Vagina (tissue), 2 donors: ENCODE results near the gene SLC35A5. TPM values are rescaled to one million over a fixed set of nuclear protein-coding genes. Genes with fewer than 3 reads are reported as not detected.

Source experiments
- DNase-seq, 2 donors: peaks; one replicate each; pipeline ENCODE4 v3.0.0-alpha.2; 2017; ENCODE audit errors: extremely low spot score in 2 of 2
- H3K27ac ChIP-seq: fragments of 200-600 bp; sonication (generic); one replicate; pipeline ENCODE4 v1.5.1; 2019
- H3K27me3 ChIP-seq: fragments of 200-600 bp; sonication (generic); one replicate; pipeline ENCODE4 v1.5.1; 2019
- H3K36me3 ChIP-seq, 2 donors: fragments of 200-600 bp; sonication (generic); one replicate each; pipeline ENCODE4 v1.5.1; 2017 to 2019
- H3K4me1 ChIP-seq: fragments of 200-600 bp; sonication (generic); one replicate; pipeline ENCODE4 v1.5.1; 2019
- H3K4me3 ChIP-seq, 2 donors: fragments of 200-600 bp; sonication (generic); 1 replicate in 1 of 2; 2 replicates in 1 of 2; pipeline ENCODE4 v1.5.1; 2016 to 2019
- H3K9me3 ChIP-seq: fragments of 200-600 bp; sonication (generic); one replicate; pipeline ENCODE4 v1.5.1; 2019
- POLR2A ChIP-seq, 2 donors: fragments of 450-650 bp; IDR thresholded peaks; one replicate each; pipeline ENCODE4 v1.6.1; 2017; ENCODE audit warnings: antibody characterized with exemption in 2 of 2, mild to moderate bottlenecking in 2 of 2, moderate library complexity in 2 of 2
- POLR2AphosphoS5 ChIP-seq, 2 donors: sonication (generic); formaldehyde crosslinking; IDR thresholded peaks; one replicate each; pipeline ENCODE4 v1.9.0; 2017; ENCODE audit warnings: antibody characterized with exemption in 2 of 2, mild to moderate bottlenecking in 2 of 2, low read depth in 1 of 2; ENCODE audit not compliant: insufficient read depth in 1 of 2
- intact Hi-C: fragments of 100-400 bp; cut with DNase I; formaldehyde crosslinking; loops from one replicate; pipeline ENCODE4 v1.15.1; 2023
- total RNA-seq: library from RNA; depleted of rRNA; stranded (reverse); fragments of >200 nt; gene quantifications from one replicate; pipeline ENCODE4 v1.2.3, GENCODE V29; 2016
- TF ChIP-seq, protein P1 (sequence below), 3 experiments: fragments of 450-650 bp in 2 of 3; fragments of 200-600 bp in 1 of 3; sonication (generic) in 1 of 3; IDR thresholded peaks; one replicate each; pipeline ENCODE4 v1.5.1; 2017 to 2019; ENCODE audit warnings: antibody characterized with exemption in 3 of 3, mild to moderate bottlenecking in 2 of 3, moderate library complexity in 2 of 3

The SLC35A5 gene
- total RNA-seq, 1 donor from 2014 or later, result 12.8 TPM

DNA sequence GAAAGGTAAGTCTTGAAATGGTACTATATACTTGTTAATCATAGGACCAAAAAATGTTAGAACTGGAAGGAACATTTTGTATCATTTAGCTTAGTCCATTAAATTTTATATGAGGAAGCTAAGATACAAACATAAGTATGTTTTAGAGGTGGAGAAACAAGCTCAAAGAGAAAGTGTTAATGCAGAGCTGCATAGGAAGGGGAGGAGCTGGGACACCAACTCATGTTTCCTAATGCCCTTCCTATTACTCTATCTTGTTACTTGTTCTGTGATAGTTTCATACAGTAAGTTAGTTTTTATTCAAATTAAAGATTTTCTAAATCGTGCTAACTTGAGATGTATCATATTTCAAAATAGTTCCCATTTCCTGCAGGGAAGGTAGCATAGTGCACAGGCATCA, 7.4 kb downstream of the SLC35A5 start:
- Histone ChIP-seq H3K9me3 (no peaks in the 10 kb centered on the region), H3K27me3 (no peaks in the 10 kb centered on the region), H3K4me1 (no peaks in the 10 kb centered on the region), H3K36me3 (peaks cover 0 to 31% of the 10 kb centered on the region in 2 donors), H3K4me3 (no peak overlapping the region), H3K27ac (no peak overlapping the region)
- intact Hi-C loops, result loop anchor here (10.0 kb wide), 1 partner anchor 66 kb away; no protein-coding TSS in a partner anchor
- TF ChIP-seq POLR2AphosphoS5 (IDR thresholded peaks at IDR 0.05; ENCODE audit: insufficient read depth in 1 of 2, low read depth in 1 of 2), result no peak
- TF ChIP-seq, protein P1, sequence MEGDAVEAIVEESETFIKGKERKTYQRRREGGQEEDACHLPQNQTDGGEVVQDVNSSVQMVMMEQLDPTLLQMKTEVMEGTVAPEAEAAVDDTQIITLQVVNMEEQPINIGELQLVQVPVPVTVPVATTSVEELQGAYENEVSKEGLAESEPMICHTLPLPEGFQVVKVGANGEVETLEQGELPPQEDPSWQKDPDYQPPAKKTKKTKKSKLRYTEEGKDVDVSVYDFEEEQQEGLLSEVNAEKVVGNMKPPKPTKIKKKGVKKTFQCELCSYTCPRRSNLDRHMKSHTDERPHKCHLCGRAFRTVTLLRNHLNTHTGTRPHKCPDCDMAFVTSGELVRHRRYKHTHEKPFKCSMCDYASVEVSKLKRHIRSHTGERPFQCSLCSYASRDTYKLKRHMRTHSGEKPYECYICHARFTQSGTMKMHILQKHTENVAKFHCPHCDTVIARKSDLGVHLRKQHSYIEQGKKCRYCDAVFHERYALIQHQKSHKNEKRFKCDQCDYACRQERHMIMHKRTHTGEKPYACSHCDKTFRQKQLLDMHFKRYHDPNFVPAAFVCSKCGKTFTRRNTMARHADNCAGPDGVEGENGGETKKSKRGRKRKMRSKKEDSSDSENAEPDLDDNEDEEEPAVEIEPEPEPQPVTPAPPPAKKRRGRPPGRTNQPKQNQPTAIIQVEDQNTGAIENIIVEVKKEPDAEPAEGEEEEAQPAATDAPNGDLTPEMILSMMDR (IDR thresholded peaks at IDR 0.05), result no peak
- TF ChIP-seq POLR2A (IDR thresholded peaks at IDR 0.05), result no peak
- no peak for DNase-seq

DNA sequence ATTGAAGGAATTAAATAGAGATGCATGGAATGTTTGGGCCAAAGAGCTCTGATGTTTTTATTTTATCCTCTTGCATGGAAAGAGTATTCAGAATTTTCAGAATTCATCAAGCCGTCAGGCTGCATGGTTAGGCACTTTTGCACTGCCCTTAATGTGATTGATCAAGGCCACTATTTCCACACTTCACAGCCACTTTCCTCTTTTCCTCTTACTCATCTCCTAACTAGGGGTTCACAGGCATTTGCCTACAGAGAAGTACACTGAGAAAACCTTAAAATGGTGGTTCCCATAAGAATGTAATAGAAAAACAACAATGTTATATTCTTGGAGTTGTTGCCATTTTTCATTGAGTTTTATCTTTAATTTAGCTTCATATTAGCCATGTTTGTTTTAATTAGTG, 10.9 kb downstream of the SLC35A5 start:
- TF ChIP-seq POLR2AphosphoS5 (IDR thresholded peaks at IDR 0.05; ENCODE audit: insufficient read depth in 1 of 2, low read depth in 1 of 2) (no peak), POLR2A (IDR thresholded peaks at IDR 0.05) (no peak)
- TF ChIP-seq, protein P1 (IDR thresholded peaks at IDR 0.05), result no peak
- Histone ChIP-seq H3K27me3 (no peaks in the 10 kb centered on the region), H3K9me3 (no peaks in the 10 kb centered on the region), H3K36me3 (peaks cover 0 to 24% of the 10 kb centered on the region in 2 donors), H3K27ac (no peak overlapping the region), H3K4me3 (no peak overlapping the region), H3K4me1 (no peaks in the 10 kb centered on the region)
- no peak for DNase-seq
- intact Hi-C loops, result no loop called here

DNA sequence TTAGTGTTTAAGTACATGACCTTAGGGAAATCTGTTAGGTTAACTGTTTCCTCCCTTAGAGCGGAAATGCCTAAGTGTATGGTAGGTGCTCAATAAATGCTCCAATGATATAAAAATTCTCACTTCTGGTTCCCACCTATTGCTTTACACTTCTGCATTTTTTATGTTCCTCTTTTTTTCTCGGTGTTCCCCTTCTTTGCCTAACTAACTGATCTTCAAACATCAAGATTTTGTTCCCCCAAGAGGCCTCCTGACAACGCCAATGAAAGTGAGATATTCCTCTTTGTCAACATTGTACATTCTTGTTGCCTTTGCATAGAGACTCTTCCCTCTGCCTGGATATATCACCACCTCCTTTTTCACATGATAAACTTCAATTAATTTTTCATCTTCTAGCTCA, 17.4 kb downstream of the SLC35A5 start:
- TF ChIP-seq, protein P1 (IDR thresholded peaks at IDR 0.05), result no peak
- TF ChIP-seq POLR2AphosphoS5 (IDR thresholded peaks at IDR 0.05; ENCODE audit: insufficient read depth in 1 of 2, low read depth in 1 of 2), result no peak
- TF ChIP-seq POLR2A (IDR thresholded peaks at IDR 0.05), result no peak
- Histone ChIP-seq H3K9me3 (no peaks in the 10 kb centered on the region), H3K4me3 (no peak overlapping the region), H3K27me3 (no peaks in the 10 kb centered on the region), H3K36me3 (peaks cover 0 to 22% of the 10 kb centered on the region in 2 donors), H3K27ac (no peak overlapping the region), H3K4me1 (no peaks in the 10 kb centered on the region)
- intact Hi-C loops, result no loop called here
- DNase-seq, result no peak

DNA sequence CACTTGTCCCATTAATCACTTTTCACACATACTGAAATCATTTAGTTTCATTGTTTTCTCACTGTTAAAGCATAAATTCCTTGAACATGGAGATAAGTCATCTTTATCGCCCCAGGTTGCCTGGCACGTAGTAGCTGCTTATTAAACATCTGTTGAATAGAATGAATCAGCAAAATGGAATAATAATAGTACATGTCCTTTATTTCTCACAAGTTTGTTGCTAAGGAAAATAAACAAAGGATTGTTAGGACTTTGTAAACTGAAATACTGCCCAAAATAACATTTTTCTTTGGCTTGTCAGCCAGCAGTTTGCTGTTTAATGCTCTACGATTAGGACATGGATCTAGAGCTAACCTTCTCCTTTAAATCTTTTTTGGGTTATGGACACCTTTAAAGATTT, 17.9 kb downstream of the SLC35A5 start:
- TF ChIP-seq, protein P1 (IDR thresholded peaks at IDR 0.05), result no peak
- TF ChIP-seq POLR2AphosphoS5 (IDR thresholded peaks at IDR 0.05; ENCODE audit: insufficient read depth in 1 of 2, low read depth in 1 of 2) (no peak), POLR2A (IDR thresholded peaks at IDR 0.05) (no peak)
- DNase-seq, result no peak

DNA sequence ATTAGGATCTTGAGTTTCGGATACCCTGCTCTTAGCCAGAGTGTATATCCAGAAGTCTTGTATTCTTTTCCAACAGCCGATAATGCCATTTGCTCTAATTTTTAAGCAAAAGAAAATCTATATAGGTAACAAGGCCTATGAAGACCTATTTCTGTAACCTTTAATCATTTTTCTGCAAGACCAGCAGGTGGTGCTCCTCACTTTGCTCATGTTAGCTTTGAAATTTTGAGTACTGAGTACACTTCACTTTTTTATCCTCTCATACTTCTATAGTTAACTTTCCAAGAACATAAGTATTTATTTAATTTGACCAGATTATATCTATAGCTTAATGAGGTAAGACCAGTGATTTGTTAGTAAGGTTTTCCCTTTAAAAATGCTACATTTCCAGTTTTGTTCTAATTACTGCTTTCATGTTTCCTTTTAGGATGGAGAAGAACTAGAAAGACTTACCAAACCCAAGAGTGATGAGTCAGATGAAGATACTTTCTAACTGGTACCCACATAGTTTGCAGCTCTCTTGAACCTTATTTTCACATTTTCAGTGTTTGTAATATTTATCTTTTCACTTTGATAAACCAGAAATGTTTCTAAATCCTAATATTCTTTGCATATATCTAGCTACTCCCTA, 20.5 kb downstream of the SLC35A5 start:
- intact Hi-C loops, result no loop called here
- no peak for TF ChIP-seq POLR2AphosphoS5 (IDR thresholded peaks at IDR 0.05; ENCODE audit: insufficient read depth in 1 of 2, low read depth in 1 of 2)
- TF ChIP-seq, protein P1 (IDR thresholded peaks at IDR 0.05), result peak; percentile 32 to 49 (median 43)
- H3K36me3 ChIP-seq, result peaks cover 0 to 47% of the 10 kb centered on the region in 2 donors
- no peaks in the 10 kb centered on the region for H3K9me3 ChIP-seq
- H3K27ac ChIP-seq, result no peak overlapping the region
- H3K4me3 ChIP-seq, result no peak overlapping the region
- DNase-seq, result no peak
- no peaks in the 10 kb centered on the region for H3K4me1 ChIP-seq
- H3K27me3 ChIP-seq, result no peaks in the 10 kb centered on the region

More for the DNA sequence above, 17.9 kb downstream of the SLC35A5 start:
- no peak overlapping the region for H3K27ac ChIP-seq
- no peaks in the 10 kb centered on the region for H3K27me3 ChIP-seq
- no peaks in the 10 kb centered on the region for H3K9me3 ChIP-seq
- intact Hi-C loops, result no loop called here
- H3K4me1 ChIP-seq, result no peaks in the 10 kb centered on the region
- peaks cover 0 to 27% of the 10 kb centered on the region in 2 donors for H3K36me3 ChIP-seq
- H3K4me3 ChIP-seq, result no peak overlapping the region
